B cell (primary cell): ENCODE measurements around the gene ANGEL2.

Experiments
- EZH2 ChIP-seq: IDR thresholded peaks from 2 replicates; pipeline ENCODE4 v1.6.1; 2012; ENCODE audit warnings: borderline replicate concordance, low read depth, mild to moderate bottlenecking, moderate library complexity, low read length; ENCODE audit not compliant: insufficient read depth, poor library complexity, severe bottlenecking
- TF ChIP-seq, protein P1 (sequence below): fragments of 200-600 bp; IDR thresholded peaks from one replicate; pipeline ENCODE4 v1.8.0; 2022; ENCODE audit warnings: antibody characterized with exemption, mild to moderate bottlenecking

GRCh38 chr1:212994926-212995325, 20.7 kb downstream of the ANGEL2 start:
- TF ChIP-seq, protein P1, sequence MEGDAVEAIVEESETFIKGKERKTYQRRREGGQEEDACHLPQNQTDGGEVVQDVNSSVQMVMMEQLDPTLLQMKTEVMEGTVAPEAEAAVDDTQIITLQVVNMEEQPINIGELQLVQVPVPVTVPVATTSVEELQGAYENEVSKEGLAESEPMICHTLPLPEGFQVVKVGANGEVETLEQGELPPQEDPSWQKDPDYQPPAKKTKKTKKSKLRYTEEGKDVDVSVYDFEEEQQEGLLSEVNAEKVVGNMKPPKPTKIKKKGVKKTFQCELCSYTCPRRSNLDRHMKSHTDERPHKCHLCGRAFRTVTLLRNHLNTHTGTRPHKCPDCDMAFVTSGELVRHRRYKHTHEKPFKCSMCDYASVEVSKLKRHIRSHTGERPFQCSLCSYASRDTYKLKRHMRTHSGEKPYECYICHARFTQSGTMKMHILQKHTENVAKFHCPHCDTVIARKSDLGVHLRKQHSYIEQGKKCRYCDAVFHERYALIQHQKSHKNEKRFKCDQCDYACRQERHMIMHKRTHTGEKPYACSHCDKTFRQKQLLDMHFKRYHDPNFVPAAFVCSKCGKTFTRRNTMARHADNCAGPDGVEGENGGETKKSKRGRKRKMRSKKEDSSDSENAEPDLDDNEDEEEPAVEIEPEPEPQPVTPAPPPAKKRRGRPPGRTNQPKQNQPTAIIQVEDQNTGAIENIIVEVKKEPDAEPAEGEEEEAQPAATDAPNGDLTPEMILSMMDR = no peak
- TF ChIP-seq EZH2 = no peak
